ENCODE data around the gene CAMK2D. TPM values are rescaled to one million over a fixed set of nuclear protein-coding genes. Genes with fewer than 3 reads are reported as not detected.

Gene CAMK2D
- total RNA-seq, 2 experiments from 2014 or later: 104 to 120 TPM

GRCh38 chr4:113447061-113447460 is 314.5 kb downstream of the CAMK2D start:
- Histone ChIP-seq H3K9me3 (ENCODE audit: low read length) (no peaks in the 10 kb centered on the region), H3K9me2 (ENCODE audit: insufficient read depth, low read length) (no peaks in the 10 kb centered on the region), H4K20me1 (ENCODE audit: insufficient read depth, low read length) (no peaks in the 10 kb centered on the region), H3K4me1 (ENCODE audit: insufficient read depth, low read length, poor library complexity, severe bottlenecking) (no peaks in the 10 kb centered on the region), H3K4me2 (ENCODE audit: low read length) (no peak overlapping the region), H2AFZ (ENCODE audit: low read length) (no peak overlapping the region), H3K36me3 (ENCODE audit: insufficient read depth, low read length) (peaks cover 17% of the 10 kb centered on the region), H3K27ac (ENCODE audit: low read depth, low read length, poor library complexity, severe bottlenecking) (no peak overlapping the region), H3K4me3 (ENCODE audit: low read depth, low read length, poor library complexity, severe bottlenecking) (no peak overlapping the region), H3K79me2 (ENCODE audit: insufficient read depth, low read depth, low read length) (no peaks in the 10 kb centered on the region)
- ChIA-PET POLR2A (interaction anchor here (0.6 to 1.3 kb wide), 5 partner anchors 10 to 1295 kb away, joined by 3 to 4 read pairs (median 3); no protein-coding TSS in a partner anchor), CTCF (ENCODE audit: unreplicated experiment) (no interaction called here)
- TSS peak; percentile 3 for BruUV-seq (replicated peaks)
- DNase-seq (ENCODE audit: low spot score): no peak
- TF ChIP-seq EZH2phosphoT487 (IDR thresholded peaks at IDR 0.05; ENCODE audit: borderline replicate concordance, low read depth, low read length): no peak
- TF ChIP-seq CTCF (conservative IDR thresholded peaks at IDR 0.05; ENCODE audit: low read length): no peak
- intact Hi-C loops (cut with micrococcal nuclease; ENCODE audit: unreplicated experiment): no loop called here

- Histone ChIP-seq H3K4me1 (ENCODE audit: insufficient read depth, low read length, poor library complexity, severe bottlenecking) (no peaks in the 10 kb centered on the region), H2AFZ (ENCODE audit: low read length) (no peak overlapping the region), H3K4me2 (ENCODE audit: low read length) (no peak overlapping the region), H3K9me2 (ENCODE audit: insufficient read depth, low read length) (no peaks in the 10 kb centered on the region), H3K79me2 (ENCODE audit: insufficient read depth, low read depth, low read length) (no peaks in the 10 kb centered on the region), H4K20me1 (ENCODE audit: insufficient read depth, low read length) (no peaks in the 10 kb centered on the region), H3K27ac (ENCODE audit: low read depth, low read length, poor library complexity, severe bottlenecking) (no peak overlapping the region), H3K4me3 (ENCODE audit: low read depth, low read length, poor library complexity, severe bottlenecking) (no peak overlapping the region), H3K36me3 (ENCODE audit: insufficient read depth, low read length) (peaks cover 6% of the 10 kb centered on the region), H3K9me3 (ENCODE audit: low read length) (no peaks in the 10 kb centered on the region)
- ChIA-PET CTCF (ENCODE audit: unreplicated experiment) (no interaction called here), POLR2A (interaction anchor here (1.0 to 1.3 kb wide), 2 partner anchors 9 to 11 kb away, joined by 3 to 4 read pairs; no protein-coding TSS in a partner anchor)
- TF ChIP-seq EZH2phosphoT487 (IDR thresholded peaks at IDR 0.05; ENCODE audit: borderline replicate concordance, low read depth, low read length) (no peak), CTCF (conservative IDR thresholded peaks at IDR 0.05; ENCODE audit: low read length) (no peak)
- no peak for DNase-seq (ENCODE audit: low spot score)
- intact Hi-C loops (cut with micrococcal nuclease; ENCODE audit: unreplicated experiment): no loop called here
- BruUV-seq (replicated peaks): no TSS peak
Measured at GRCh38 chr4:113446019-113446418, 315.5 kb downstream of the CAMK2D start.

DNA sequence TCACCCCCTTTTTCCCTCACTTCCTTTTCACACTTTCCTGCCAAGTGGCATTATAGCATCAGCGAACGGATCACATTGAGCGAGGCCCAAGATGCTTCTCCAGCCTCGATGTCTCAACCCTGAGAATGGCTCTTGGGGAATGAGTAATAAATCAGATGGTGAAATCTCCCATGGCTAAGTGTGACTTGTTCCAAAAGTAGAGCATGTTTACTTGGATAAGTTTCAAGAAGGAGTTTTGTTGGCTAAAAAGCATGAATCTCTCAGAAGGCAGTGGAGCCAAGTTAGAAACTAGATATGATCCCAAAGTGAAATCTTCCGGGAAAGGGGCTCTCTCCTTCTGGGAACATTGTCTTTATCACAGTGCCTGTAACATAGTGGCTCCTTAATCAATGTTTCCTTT is 316.3 kb downstream of the CAMK2D start:
- H3K27ac ChIP-seq (ENCODE audit: low read depth, low read length, poor library complexity, severe bottlenecking): no peak overlapping the region
- TF ChIP-seq CTCF (conservative IDR thresholded peaks at IDR 0.05; ENCODE audit: low read length) (no peak), EZH2phosphoT487 (IDR thresholded peaks at IDR 0.05; ENCODE audit: borderline replicate concordance, low read depth, low read length) (no peak)
- H3K9me3 ChIP-seq (ENCODE audit: low read length): no peaks in the 10 kb centered on the region
- no peaks in the 10 kb centered on the region for H3K9me2 ChIP-seq (ENCODE audit: insufficient read depth, low read length)
- H3K36me3 ChIP-seq (ENCODE audit: insufficient read depth, low read length): no peaks in the 10 kb centered on the region; the same call in none of the 2 replicates
- H3K4me3 ChIP-seq (ENCODE audit: low read depth, low read length, poor library complexity, severe bottlenecking): no peak overlapping the region
- POLR2A ChIA-PET: no interaction called here
- CTCF ChIA-PET (ENCODE audit: unreplicated experiment): no interaction called here
- H3K4me2 ChIP-seq (ENCODE audit: low read length): no peak overlapping the region
- no peak for DNase-seq (ENCODE audit: low spot score)
- H2AFZ ChIP-seq (ENCODE audit: low read length): no peak overlapping the region
- intact Hi-C loops (cut with micrococcal nuclease; ENCODE audit: unreplicated experiment): no loop called here
- BruUV-seq (replicated peaks): no TSS peak
- H3K79me2 ChIP-seq (ENCODE audit: insufficient read depth, low read depth, low read length): no peaks in the 10 kb centered on the region
- no peaks in the 10 kb centered on the region for H3K4me1 ChIP-seq (ENCODE audit: insufficient read depth, low read length, poor library complexity, severe bottlenecking)
- no peaks in the 10 kb centered on the region for H4K20me1 ChIP-seq (ENCODE audit: insufficient read depth, low read length)

All from OCI-LY7 (cell line).